HL-60 (cell line): Measurements from ENCODE around the gene PRR20G.

Experiments used
- POLR2AphosphoS5 ChIP-seq: IDR thresholded peaks from 2 replicates; pipeline ENCODE4 v1.6.1; 2012; ENCODE audit warnings: low read depth
- TF ChIP-seq, protein P1 (sequence below): IDR thresholded peaks from one replicate; pipeline ENCODE4 v1.5.1; 2011; ENCODE audit warnings: low read length, control low read depth, inconsistent platforms; ENCODE audit not compliant: insufficient read depth

GRCh38 chr3:127320529-127321121, 32.8 kb upstream of the PRR20G start:
- TF ChIP-seq, protein P1, sequence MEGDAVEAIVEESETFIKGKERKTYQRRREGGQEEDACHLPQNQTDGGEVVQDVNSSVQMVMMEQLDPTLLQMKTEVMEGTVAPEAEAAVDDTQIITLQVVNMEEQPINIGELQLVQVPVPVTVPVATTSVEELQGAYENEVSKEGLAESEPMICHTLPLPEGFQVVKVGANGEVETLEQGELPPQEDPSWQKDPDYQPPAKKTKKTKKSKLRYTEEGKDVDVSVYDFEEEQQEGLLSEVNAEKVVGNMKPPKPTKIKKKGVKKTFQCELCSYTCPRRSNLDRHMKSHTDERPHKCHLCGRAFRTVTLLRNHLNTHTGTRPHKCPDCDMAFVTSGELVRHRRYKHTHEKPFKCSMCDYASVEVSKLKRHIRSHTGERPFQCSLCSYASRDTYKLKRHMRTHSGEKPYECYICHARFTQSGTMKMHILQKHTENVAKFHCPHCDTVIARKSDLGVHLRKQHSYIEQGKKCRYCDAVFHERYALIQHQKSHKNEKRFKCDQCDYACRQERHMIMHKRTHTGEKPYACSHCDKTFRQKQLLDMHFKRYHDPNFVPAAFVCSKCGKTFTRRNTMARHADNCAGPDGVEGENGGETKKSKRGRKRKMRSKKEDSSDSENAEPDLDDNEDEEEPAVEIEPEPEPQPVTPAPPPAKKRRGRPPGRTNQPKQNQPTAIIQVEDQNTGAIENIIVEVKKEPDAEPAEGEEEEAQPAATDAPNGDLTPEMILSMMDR: no peak
- TF ChIP-seq POLR2AphosphoS5: no peak
